ENCODE data around the gene HOXD4.

DNA sequence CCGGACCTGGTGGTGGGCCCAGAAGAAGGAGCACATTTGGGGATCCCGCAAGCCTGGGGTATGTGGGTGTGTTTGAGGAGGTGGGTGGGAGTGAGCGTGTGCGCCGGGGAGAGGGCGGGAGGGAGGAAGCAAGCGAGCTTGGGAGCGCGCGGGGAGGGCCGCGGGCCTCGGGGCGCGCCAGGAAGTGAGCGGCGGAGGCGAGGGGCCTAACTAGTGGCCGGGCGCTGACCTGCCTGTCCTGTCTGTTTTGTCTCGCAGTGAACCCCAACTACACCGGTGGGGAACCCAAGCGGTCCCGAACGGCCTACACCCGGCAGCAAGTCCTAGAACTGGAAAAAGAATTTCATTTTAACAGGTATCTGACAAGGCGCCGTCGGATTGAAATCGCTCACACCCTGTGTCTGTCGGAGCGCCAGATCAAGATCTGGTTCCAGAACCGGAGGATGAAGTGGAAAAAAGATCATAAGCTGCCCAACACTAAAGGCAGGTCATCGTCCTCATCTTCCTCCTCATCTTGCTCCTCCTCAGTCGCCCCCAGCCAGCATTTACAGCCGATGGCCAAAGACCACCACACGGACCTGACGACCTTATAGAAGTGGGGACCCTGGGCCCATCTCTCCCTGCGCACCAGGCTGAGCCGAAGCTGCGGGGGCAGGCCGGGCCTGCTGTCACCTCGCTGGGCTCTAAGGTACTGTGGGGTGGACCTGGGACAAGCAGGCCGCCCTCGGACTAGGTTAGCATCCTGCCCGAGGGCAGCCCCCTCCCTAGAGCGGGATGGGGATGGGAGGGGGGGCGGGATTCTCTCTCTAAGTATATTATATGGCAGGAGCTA lies 1.2 kb downstream of the HOXD4 start:
- TF ChIP-seq ZFHX2 (tag by site-specific recombination; conservative IDR thresholded peaks at IDR 0.05) (no peak), ZNF341 (tag by site-specific recombination; IDR thresholded peaks at IDR 0.05; ENCODE audit: low read depth) (no peak), YY1 (tag by site-specific recombination; IDR thresholded peaks at IDR 0.05) (no peak), ZNF837 (tag by site-specific recombination; IDR thresholded peaks at IDR 0.05) (no peak), ZNF404 (tag by site-specific recombination; IDR thresholded peaks at IDR 0.05) (no peak), ZBTB1 (tag by site-specific recombination; IDR thresholded peaks at IDR 0.05) (no peak), ZNF274 (IDR thresholded peaks at IDR 0.05; ENCODE audit: low read length) (no peak), ZNF274 (tag by site-specific recombination; IDR thresholded peaks at IDR 0.05; ENCODE audit: borderline replicate concordance) (no peak), ZNF10 (tag by site-specific recombination; IDR thresholded peaks at IDR 0.05) (no peak), ZNF24 (tag by site-specific recombination; IDR thresholded peaks at IDR 0.05) (no peak)
- TF ChIP-seq, protein P1, sequence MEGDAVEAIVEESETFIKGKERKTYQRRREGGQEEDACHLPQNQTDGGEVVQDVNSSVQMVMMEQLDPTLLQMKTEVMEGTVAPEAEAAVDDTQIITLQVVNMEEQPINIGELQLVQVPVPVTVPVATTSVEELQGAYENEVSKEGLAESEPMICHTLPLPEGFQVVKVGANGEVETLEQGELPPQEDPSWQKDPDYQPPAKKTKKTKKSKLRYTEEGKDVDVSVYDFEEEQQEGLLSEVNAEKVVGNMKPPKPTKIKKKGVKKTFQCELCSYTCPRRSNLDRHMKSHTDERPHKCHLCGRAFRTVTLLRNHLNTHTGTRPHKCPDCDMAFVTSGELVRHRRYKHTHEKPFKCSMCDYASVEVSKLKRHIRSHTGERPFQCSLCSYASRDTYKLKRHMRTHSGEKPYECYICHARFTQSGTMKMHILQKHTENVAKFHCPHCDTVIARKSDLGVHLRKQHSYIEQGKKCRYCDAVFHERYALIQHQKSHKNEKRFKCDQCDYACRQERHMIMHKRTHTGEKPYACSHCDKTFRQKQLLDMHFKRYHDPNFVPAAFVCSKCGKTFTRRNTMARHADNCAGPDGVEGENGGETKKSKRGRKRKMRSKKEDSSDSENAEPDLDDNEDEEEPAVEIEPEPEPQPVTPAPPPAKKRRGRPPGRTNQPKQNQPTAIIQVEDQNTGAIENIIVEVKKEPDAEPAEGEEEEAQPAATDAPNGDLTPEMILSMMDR (tag by site-specific recombination; IDR thresholded peaks at IDR 0.05), result no peak
- TF ChIP-seq, protein P2, sequence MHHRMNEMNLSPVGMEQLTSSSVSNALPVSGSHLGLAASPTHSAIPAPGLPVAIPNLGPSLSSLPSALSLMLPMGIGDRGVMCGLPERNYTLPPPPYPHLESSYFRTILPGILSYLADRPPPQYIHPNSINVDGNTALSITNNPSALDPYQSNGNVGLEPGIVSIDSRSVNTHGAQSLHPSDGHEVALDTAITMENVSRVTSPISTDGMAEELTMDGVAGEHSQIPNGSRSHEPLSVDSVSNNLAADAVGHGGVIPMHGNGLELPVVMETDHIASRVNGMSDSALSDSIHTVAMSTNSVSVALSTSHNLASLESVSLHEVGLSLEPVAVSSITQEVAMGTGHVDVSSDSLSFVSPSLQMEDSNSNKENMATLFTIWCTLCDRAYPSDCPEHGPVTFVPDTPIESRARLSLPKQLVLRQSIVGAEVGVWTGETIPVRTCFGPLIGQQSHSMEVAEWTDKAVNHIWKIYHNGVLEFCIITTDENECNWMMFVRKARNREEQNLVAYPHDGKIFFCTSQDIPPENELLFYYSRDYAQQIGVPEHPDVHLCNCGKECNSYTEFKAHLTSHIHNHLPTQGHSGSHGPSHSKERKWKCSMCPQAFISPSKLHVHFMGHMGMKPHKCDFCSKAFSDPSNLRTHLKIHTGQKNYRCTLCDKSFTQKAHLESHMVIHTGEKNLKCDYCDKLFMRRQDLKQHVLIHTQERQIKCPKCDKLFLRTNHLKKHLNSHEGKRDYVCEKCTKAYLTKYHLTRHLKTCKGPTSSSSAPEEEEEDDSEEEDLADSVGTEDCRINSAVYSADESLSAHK (tag by site-specific recombination; IDR thresholded peaks at IDR 0.05), result no peak
- TF ChIP-seq, protein P3, sequence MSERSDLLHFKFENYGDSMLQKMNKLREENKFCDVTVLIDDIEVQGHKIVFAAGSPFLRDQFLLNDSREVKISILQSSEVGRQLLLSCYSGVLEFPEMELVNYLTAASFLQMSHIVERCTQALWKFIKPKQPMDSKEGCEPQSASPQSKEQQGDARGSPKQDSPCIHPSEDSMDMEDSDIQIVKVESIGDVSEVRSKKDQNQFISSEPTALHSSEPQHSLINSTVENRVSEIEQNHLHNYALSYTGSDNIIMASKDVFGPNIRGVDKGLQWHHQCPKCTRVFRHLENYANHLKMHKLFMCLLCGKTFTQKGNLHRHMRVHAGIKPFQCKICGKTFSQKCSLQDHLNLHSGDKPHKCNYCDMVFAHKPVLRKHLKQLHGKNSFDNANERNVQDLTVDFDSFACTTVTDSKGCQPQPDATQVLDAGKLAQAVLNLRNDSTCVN (tag by site-specific recombination; optimal IDR thresholded peaks at IDR 0.05), result no peak
- TF ChIP-seq, protein P4, sequence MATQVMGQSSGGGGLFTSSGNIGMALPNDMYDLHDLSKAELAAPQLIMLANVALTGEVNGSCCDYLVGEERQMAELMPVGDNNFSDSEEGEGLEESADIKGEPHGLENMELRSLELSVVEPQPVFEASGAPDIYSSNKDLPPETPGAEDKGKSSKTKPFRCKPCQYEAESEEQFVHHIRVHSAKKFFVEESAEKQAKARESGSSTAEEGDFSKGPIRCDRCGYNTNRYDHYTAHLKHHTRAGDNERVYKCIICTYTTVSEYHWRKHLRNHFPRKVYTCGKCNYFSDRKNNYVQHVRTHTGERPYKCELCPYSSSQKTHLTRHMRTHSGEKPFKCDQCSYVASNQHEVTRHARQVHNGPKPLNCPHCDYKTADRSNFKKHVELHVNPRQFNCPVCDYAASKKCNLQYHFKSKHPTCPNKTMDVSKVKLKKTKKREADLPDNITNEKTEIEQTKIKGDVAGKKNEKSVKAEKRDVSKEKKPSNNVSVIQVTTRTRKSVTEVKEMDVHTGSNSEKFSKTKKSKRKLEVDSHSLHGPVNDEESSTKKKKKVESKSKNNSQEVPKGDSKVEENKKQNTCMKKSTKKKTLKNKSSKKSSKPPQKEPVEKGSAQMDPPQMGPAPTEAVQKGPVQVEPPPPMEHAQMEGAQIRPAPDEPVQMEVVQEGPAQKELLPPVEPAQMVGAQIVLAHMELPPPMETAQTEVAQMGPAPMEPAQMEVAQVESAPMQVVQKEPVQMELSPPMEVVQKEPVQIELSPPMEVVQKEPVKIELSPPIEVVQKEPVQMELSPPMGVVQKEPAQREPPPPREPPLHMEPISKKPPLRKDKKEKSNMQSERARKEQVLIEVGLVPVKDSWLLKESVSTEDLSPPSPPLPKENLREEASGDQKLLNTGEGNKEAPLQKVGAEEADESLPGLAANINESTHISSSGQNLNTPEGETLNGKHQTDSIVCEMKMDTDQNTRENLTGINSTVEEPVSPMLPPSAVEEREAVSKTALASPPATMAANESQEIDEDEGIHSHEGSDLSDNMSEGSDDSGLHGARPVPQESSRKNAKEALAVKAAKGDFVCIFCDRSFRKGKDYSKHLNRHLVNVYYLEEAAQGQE (tag by site-specific recombination; IDR thresholded peaks at IDR 0.05), result no peak
